ENCODE data around the gene BORCS5.

- TF ChIP-seq CTCF (conservative IDR thresholded peaks at IDR 0.05; ENCODE audit: low read length), result no peak
- TF ChIP-seq EZH2phosphoT487 (IDR thresholded peaks at IDR 0.05; ENCODE audit: borderline replicate concordance, low read depth, low read length), result no peak
These were observed 8.5 kb downstream of the BORCS5 start for GRCh38 chr12:12365446-12365802.
